ENCODE results near the gene HMOX1.

HMOX1 gene

DNA sequence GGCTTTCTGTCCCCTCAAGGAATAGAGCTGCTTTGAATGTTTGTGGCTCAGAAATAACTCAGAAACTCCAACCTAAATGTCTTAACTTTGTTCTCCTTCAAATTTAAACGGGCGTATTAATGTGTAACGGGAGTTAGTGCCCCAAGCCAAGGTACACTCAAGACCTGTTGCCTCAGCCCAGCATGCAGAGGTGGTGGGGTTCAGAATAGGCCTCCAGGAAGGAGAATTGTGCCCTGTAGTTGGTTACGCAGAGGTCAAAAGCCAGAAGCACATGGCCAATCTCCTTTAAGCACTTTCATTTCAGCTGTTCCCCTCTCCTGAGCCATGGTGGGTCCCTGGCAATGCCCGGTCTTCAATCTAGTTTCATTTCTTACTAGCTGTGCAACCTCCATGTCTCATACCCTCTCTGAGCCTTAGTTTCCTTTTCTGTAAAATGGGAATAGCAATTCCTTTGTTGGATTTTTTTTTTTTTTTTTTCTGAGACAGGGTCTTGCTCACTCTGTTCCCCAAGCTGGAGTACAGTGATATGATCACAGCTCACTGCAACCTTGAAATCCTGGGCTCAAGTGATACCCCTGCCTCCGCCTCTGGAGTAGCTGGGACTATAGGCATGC is 4.2 kb downstream of the HMOX1 start:
- no peaks in the 10 kb centered on the region for H3K27me3 ChIP-seq (replicated peaks; ENCODE audit: insufficient read depth, low read length)
- H3K9me3 ChIP-seq (replicated peaks; ENCODE audit: insufficient read depth, low read length): no peaks in the 10 kb centered on the region
- H2AFZ ChIP-seq (ENCODE audit: low read length): no peak overlapping the region
- H3K4me1 ChIP-seq (ENCODE audit: low read length): peaks cover 9% of the 10 kb centered on the region
- no peaks in the 10 kb centered on the region for H3K9me2 ChIP-seq (replicated peaks; ENCODE audit: insufficient read depth, low read length)
- no peak overlapping the region for H3K4me2 ChIP-seq (ENCODE audit: low read depth, low read length)
- H3F3A ChIP-seq (ENCODE audit: insufficient read depth, low read length): peaks cover 8% of the 10 kb centered on the region; the same call in 1 of the 2 replicates
- no peaks in the 10 kb centered on the region for H4K20me1 ChIP-seq (ENCODE audit: insufficient read depth, low read length)
- H3K9ac ChIP-seq (ENCODE audit: low read length): no peak overlapping the region
- no peaks in the 10 kb centered on the region for H3K36me3 ChIP-seq (replicated peaks; ENCODE audit: insufficient read depth, low read length)
- TF ChIP-seq, protein P1, sequence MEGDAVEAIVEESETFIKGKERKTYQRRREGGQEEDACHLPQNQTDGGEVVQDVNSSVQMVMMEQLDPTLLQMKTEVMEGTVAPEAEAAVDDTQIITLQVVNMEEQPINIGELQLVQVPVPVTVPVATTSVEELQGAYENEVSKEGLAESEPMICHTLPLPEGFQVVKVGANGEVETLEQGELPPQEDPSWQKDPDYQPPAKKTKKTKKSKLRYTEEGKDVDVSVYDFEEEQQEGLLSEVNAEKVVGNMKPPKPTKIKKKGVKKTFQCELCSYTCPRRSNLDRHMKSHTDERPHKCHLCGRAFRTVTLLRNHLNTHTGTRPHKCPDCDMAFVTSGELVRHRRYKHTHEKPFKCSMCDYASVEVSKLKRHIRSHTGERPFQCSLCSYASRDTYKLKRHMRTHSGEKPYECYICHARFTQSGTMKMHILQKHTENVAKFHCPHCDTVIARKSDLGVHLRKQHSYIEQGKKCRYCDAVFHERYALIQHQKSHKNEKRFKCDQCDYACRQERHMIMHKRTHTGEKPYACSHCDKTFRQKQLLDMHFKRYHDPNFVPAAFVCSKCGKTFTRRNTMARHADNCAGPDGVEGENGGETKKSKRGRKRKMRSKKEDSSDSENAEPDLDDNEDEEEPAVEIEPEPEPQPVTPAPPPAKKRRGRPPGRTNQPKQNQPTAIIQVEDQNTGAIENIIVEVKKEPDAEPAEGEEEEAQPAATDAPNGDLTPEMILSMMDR (IDR thresholded peaks at IDR 0.05; ENCODE audit: low read length): no peak
- TF ChIP-seq EZH2phosphoT487 (IDR thresholded peaks at IDR 0.05; ENCODE audit: low read length) (no peak), EZH2 (optimal IDR thresholded peaks at IDR 0.05; ENCODE audit: low read depth, low read length) (no peak)
- DNase-seq: no peak
- no peak overlapping the region for H3K4me3 ChIP-seq (ENCODE audit: low read length)
- H3K27ac ChIP-seq (ENCODE audit: low read length): no peak overlapping the region
- H3K79me2 ChIP-seq (ENCODE audit: low read length): no peaks in the 10 kb centered on the region

DNA sequence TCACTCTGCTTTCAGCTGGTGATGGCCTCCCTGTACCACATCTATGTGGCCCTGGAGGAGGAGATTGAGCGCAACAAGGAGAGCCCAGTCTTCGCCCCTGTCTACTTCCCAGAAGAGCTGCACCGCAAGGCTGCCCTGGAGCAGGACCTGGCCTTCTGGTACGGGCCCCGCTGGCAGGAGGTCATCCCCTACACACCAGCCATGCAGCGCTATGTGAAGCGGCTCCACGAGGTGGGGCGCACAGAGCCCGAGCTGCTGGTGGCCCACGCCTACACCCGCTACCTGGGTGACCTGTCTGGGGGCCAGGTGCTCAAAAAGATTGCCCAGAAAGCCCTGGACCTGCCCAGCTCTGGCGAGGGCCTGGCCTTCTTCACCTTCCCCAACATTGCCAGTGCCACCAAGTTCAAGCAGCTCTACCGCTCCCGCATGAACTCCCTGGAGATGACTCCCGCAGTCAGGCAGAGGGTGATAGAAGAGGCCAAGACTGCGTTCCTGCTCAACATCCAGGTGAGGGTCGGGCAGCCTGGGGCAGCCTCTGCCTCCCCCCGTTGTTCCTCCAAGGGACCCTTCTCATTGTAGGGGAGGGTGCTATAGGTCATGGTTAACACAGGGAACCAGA is 5.9 kb downstream of the HMOX1 start:
- Histone ChIP-seq H3K79me2 (ENCODE audit: low read length) (no peaks in the 10 kb centered on the region), H3K9me3 (replicated peaks; ENCODE audit: insufficient read depth, low read length) (no peaks in the 10 kb centered on the region), H3K4me1 (ENCODE audit: low read length) (peaks cover 7% of the 10 kb centered on the region; the same call in 1 of the 2 replicates), H4K20me1 (ENCODE audit: insufficient read depth, low read length) (no peaks in the 10 kb centered on the region), H3F3A (ENCODE audit: insufficient read depth, low read length) (0 out of 2 replicates have a peak, but pooled peaks cover under 1% of the 10 kb centered on the region), H3K9ac (ENCODE audit: low read length) (no peak overlapping the region), H3K4me3 (ENCODE audit: low read length) (no peak overlapping the region), H3K4me2 (ENCODE audit: low read depth, low read length) (no peak overlapping the region), H2AFZ (ENCODE audit: low read length) (no peak overlapping the region), H3K27ac (ENCODE audit: low read length) (no peak overlapping the region), H3K27me3 (replicated peaks; ENCODE audit: insufficient read depth, low read length) (no peaks in the 10 kb centered on the region), H3K9me2 (replicated peaks; ENCODE audit: insufficient read depth, low read length) (no peaks in the 10 kb centered on the region), H3K36me3 (replicated peaks; ENCODE audit: insufficient read depth, low read length) (no peaks in the 10 kb centered on the region)
- DNase-seq: no peak
- TF ChIP-seq EZH2 (optimal IDR thresholded peaks at IDR 0.05; ENCODE audit: low read depth, low read length) (no peak), EZH2phosphoT487 (IDR thresholded peaks at IDR 0.05; ENCODE audit: low read length) (no peak)
- TF ChIP-seq, protein P1 (IDR thresholded peaks at IDR 0.05; ENCODE audit: low read length): no peak

DNA sequence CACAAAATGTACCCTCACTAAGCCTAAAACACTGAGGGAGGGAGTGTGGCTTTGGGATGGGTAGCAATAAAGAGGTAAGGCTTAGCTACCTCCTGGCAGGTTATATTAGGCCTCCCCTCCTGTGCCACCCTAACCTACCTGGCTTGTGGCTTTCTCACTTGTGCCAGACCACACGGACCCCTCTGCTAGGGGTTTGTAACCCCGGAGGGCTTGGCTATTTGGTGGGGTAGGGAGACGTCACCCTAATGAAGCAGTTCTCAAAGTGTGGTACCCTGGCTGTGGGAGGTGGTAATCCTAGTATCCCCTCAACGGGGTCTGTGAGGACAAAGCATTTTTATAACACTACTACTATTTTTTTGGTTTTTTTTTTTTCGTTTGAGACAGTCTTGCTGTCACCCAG is 10.0 kb downstream of the HMOX1 start:
- Histone ChIP-seq H3K36me3 (replicated peaks; ENCODE audit: insufficient read depth, low read length) (no peaks in the 10 kb centered on the region), H4K20me1 (ENCODE audit: insufficient read depth, low read length) (no peaks in the 10 kb centered on the region), H3K4me1 (ENCODE audit: low read length) (peaks cover 10% of the 10 kb centered on the region; the same call in 1 of the 2 replicates), H3K9ac (ENCODE audit: low read length) (no peak overlapping the region), H3K79me2 (ENCODE audit: low read length) (no peaks in the 10 kb centered on the region), H3K4me2 (ENCODE audit: low read depth, low read length) (no peak overlapping the region), H3K27ac (ENCODE audit: low read length) (no peak overlapping the region), H3K9me2 (replicated peaks; ENCODE audit: insufficient read depth, low read length) (no peaks in the 10 kb centered on the region), H2AFZ (ENCODE audit: low read length) (no peak overlapping the region), H3K4me3 (ENCODE audit: low read length) (no peak overlapping the region), H3F3A (ENCODE audit: insufficient read depth, low read length) (no peaks in the 10 kb centered on the region), H3K27me3 (replicated peaks; ENCODE audit: insufficient read depth, low read length) (no peaks in the 10 kb centered on the region), H3K9me3 (replicated peaks; ENCODE audit: insufficient read depth, low read length) (no peaks in the 10 kb centered on the region)
- no peak for DNase-seq
- TF ChIP-seq, protein P1 (IDR thresholded peaks at IDR 0.05; ENCODE audit: low read length): no peak
- TF ChIP-seq EZH2 (optimal IDR thresholded peaks at IDR 0.05; ENCODE audit: low read depth, low read length) (no peak), EZH2phosphoT487 (IDR thresholded peaks at IDR 0.05; ENCODE audit: low read length) (no peak)

All from MM.1S (cell line).